ENCODE results near the gene CERCAM.
"Not testable (repeated sequence)": the region's sequence is repeated elsewhere in the genome, so short reads cannot be mapped to it uniquely, and the experiment has no call there.

Gene CERCAM

DNA sequence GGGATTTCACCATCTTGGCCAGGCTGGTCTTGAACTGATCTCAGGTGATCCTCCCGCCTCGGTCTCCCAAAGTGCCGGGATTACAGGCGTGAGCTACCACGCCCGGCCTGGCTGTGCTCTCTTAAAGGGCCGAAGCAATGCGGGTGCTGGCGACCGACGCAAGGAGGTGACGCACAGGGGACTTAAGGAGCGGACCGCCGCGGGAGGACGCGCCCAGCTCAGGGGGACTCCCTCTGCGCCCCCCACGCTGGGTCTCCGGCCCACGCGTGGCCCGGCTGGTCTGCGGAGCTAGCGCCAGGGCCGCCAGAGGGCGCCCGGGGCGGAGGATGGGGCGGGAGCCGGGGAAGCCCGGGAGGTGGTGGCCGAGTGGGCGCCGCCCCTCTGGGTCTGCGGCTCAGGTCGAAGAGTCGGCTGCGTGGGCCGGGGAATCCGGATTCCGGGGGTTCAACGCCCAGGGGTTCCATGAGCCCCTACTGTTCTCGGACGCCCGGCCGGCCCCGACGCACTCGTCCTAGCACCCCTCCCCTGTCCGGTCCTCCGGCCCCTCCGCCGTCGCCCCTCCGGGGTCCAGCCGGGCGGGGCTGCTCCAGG lies 502 bp upstream of the CERCAM start:
- H3K4me3 ChIP-seq (ENCODE audit: extremely low read depth, insufficient read depth, low read length, poor library complexity, severe bottlenecking): peak overlapping the region; percentile 83
- H3K4me1 ChIP-seq (ENCODE audit: control insufficient read depth, insufficient read depth, low read length, poor library complexity, severe bottlenecking): peaks cover 10% of the 10 kb centered on the region
- 2 to 3% methylated on average over 41 to 49 of the region's 59 CpGs for WGBS, 2 experiments (ENCODE audit: insufficient coverage in 2 of 2)
- H3K27ac ChIP-seq (ENCODE audit: low read depth, low read length, severe bottlenecking): no peak overlapping the region
- H3K36me3 ChIP-seq (ENCODE audit: control insufficient read depth, insufficient read depth, low read length): peaks cover 7% of the 10 kb centered on the region
- no peaks in the 10 kb centered on the region for H3K9me3 ChIP-seq (ENCODE audit: control insufficient read depth, low read length)

DNA sequence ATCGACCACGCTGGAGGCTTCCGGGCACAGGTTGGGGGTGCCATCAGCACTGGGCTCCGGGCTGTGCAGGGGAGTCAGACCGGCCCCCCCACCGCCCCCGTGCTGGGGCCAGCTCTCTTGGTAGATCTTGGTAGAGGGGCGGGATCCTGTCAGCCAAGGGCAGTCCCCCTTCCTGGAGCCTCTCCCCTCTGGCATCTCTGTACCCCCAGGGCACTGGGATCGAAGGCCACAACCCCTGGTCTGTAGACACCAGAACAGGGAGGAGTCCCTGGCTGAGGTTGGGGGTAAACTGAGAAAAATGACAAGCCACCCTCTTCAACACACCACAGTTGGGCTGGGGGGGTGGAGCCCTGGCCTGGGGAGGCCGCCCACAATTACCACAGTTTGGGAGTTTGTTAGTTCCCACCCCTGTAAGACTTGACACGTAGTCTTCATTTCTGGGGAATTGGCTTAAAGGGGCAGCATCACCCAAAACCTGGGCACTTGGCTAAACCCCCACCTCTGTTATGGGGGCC lies 882 bp downstream of the CERCAM start:
- H3K36me3 ChIP-seq (ENCODE audit: control insufficient read depth, insufficient read depth, low read length): peaks cover 7% of the 10 kb centered on the region
- H3K4me1 ChIP-seq (ENCODE audit: control insufficient read depth, insufficient read depth, low read length, poor library complexity, severe bottlenecking): peaks cover 10% of the 10 kb centered on the region
- WGBS, 2 experiments (ENCODE audit: insufficient coverage in 2 of 2): 28 to 60% methylated on average over 4 to 9 of the region's 11 CpGs
- H3K27ac ChIP-seq (ENCODE audit: low read depth, low read length, severe bottlenecking): no peak overlapping the region
- no peaks in the 10 kb centered on the region for H3K9me3 ChIP-seq (ENCODE audit: control insufficient read depth, low read length)
- peak overlapping the region; percentile 83 for H3K4me3 ChIP-seq (ENCODE audit: extremely low read depth, insufficient read depth, low read length, poor library complexity, severe bottlenecking)

DNA sequence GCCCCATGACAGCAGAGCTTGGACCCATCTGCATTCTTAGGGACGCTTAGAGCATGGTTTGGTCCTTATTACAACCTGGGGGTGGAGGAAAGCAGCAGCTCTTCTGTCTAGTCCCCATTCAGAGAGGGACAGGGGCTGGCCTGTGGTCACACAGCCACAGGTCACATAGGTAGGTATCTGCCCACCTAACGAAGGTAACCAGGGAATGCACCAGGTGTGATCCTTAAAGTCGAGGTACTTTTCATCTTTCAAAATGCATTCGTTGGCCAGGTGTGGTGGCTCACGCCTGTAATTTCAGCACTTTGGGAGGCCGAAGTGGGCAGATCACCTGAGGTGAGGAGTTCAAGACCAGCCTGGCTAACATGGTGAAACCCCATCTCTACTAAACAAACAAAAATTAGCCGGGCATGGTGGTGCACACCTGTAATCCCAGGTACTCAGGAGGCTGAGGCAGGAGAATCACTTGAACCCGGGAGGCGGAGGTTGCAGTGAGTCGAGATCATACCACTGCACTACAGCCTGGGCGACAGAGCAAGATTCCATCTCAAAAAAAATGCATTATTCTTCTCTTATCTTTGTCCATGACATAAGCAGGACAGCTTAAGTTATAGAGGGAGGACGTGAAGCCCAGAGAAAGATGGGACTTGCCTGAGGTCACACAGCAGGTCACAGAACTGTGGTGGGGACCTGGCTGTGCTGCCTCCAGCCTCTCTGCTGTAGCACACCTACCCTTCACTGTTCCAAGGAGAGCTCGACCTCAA lies 1.5 kb downstream of the CERCAM start:
- not testable (repeated sequence) for H3K9me3 ChIP-seq (ENCODE audit: control insufficient read depth, low read length); H3K4me3 ChIP-seq (ENCODE audit: extremely low read depth, insufficient read depth, low read length, poor library complexity, severe bottlenecking); H3K4me1 ChIP-seq (ENCODE audit: control insufficient read depth, insufficient read depth, low read length, poor library complexity, severe bottlenecking); H3K27ac ChIP-seq (ENCODE audit: low read depth, low read length, severe bottlenecking); H3K36me3 ChIP-seq (ENCODE audit: control insufficient read depth, insufficient read depth, low read length)
- 91 to 93% methylated on average over 12 to 13 of the region's 13 CpGs for WGBS, 2 experiments (ENCODE audit: insufficient coverage in 2 of 2)

DNA sequence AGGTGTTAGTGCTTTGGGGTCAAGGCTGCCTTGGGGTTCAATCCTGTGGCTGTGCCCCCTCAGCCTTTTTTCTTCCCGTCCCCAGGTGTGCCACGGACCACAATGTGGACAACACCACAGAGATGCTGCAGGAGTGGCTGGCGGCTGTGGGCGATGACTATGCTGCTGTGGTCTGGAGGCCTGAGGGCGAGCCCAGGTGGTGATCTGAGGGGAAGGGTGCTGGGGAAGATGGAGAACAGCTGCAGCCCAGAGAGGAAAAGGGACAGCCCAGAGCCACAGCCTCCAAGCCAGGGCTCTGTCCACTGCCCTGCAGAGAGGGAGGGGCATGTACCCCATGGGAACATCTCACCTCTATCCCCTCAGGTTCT lies 2.1 kb downstream of the CERCAM start:
- no peak overlapping the region for H3K4me3 ChIP-seq (ENCODE audit: extremely low read depth, insufficient read depth, low read length, poor library complexity, severe bottlenecking)
- WGBS, 2 experiments (ENCODE audit: insufficient coverage in 2 of 2): 89 to 100% methylated on average over 2 to 5 of the region's 5 CpGs
- peaks cover 7% of the 10 kb centered on the region for H3K36me3 ChIP-seq (ENCODE audit: control insufficient read depth, insufficient read depth, low read length)
- peaks cover 10% of the 10 kb centered on the region for H3K4me1 ChIP-seq (ENCODE audit: control insufficient read depth, insufficient read depth, low read length, poor library complexity, severe bottlenecking)
- H3K27ac ChIP-seq (ENCODE audit: low read depth, low read length, severe bottlenecking): no peak overlapping the region
- no peaks in the 10 kb centered on the region for H3K9me3 ChIP-seq (ENCODE audit: control insufficient read depth, low read length)

DNA sequence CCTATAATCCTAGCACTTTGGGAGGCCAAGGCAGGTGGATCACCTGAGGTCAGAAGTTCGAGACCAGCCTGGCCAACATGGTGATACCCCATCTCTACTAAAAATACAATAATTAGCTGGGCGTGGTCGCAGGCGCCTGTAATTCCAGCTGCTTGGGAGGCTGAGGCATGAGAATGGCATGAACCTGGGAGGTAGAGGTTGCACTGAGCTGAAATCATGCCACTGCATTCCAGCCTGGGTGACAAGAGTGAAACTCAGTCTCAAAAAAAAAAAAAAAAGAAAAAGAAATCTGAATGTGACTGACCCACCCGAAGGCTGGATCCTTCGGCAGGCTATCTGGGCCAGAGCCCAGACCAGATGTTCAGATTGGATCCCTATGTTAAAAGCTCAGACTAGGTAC lies 2.7 kb downstream of the CERCAM start:
- not testable (repeated sequence) for H3K9me3 ChIP-seq (ENCODE audit: control insufficient read depth, low read length); H3K27ac ChIP-seq (ENCODE audit: low read depth, low read length, severe bottlenecking); H3K4me3 ChIP-seq (ENCODE audit: extremely low read depth, insufficient read depth, low read length, poor library complexity, severe bottlenecking); H3K36me3 ChIP-seq (ENCODE audit: control insufficient read depth, insufficient read depth, low read length)
- WGBS, 2 experiments (ENCODE audit: insufficient coverage in 2 of 2): 80 to 93% methylated on average over 5 of the region's 6 CpGs
- H3K4me1 ChIP-seq (ENCODE audit: control insufficient read depth, insufficient read depth, low read length, poor library complexity, severe bottlenecking): peaks cover 13% of the 10 kb centered on the region

DNA sequence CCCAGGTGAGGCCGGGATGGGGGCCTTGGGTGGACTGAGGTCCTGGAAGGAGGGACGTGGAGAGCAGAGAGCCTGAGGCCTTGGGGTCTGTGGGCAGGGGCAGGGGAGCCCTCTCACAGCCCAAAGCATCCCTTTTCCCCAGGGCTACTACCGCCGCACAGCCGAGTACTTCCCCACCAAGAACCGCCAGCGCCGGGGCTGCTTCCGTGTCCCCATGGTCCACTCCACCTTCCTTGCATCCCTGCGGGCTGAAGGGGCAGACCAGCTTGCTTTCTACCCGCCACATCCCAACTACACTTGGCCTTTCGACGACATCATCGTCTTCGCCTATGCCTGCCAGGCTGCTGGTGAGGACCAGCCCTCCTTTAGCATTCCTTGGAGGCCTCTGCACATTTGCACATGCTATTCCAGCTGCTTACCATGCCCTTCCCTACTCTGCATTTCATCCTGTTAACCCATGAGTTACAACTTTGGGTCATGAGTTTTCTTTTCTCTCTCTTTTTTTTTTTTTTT lies 3.7 kb downstream of the CERCAM start:
- Histone ChIP-seq H3K4me1 (ENCODE audit: control insufficient read depth, insufficient read depth, low read length, poor library complexity, severe bottlenecking) (peaks cover 20% of the 10 kb centered on the region), H3K9me3 (ENCODE audit: control insufficient read depth, low read length) (no peaks in the 10 kb centered on the region), H3K27ac (ENCODE audit: low read depth, low read length, severe bottlenecking) (no peak overlapping the region), H3K36me3 (ENCODE audit: control insufficient read depth, insufficient read depth, low read length) (peaks cover 7% of the 10 kb centered on the region), H3K4me3 (ENCODE audit: extremely low read depth, insufficient read depth, low read length, poor library complexity, severe bottlenecking) (no peak overlapping the region)
- WGBS, 2 experiments (ENCODE audit: insufficient coverage in 2 of 2): 87 to 94% methylated on average over 13 of the region's 15 CpGs

DNA sequence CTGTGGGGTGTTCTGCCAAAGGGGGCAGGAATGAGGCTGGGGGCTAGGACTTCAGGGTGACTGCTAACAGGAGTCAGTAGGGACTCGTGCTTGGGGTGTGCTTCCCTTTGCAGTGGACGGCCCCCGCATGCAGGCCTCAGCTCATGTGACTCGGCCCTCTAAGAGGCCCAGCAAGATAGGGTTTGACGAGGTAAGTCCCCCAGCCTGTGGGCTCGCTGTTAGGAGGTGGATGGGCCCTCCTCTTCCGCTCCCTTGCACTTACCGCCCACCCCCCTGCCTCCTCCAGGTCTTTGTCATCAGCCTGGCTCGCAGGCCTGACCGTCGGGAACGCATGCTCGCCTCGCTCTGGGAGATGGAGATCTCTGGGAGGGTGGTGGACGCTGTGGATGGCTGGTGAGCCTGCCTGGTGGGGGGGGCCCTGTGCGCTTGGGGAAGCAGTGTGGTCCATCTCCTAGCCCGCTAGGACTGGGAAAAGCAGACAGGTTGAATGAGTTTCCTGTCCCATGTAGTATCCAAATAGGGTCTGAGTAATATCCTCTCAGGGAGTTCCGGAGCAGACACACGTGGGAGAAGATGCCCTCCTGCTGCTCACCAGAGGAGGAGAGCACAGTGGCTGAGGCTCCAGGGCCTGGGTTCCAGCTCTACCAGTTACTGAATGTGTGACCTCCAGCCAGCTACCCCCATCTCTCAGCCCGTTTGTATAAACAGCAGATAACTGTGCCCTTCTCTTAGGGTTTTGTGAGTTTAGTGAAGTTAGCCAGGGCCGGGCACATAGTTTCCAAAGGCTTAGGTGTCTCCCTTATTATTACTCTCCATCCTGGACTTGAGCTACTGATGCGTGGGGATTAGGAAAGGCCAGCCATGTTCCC lies 8.2 kb downstream of the CERCAM start:
- H3K27ac ChIP-seq (ENCODE audit: low read depth, low read length, severe bottlenecking): peak overlapping the region; percentile 67
- H3K4me3 ChIP-seq (ENCODE audit: extremely low read depth, insufficient read depth, low read length, poor library complexity, severe bottlenecking): no peak overlapping the region
- peaks cover 6% of the 10 kb centered on the region for H3K36me3 ChIP-seq (ENCODE audit: control insufficient read depth, insufficient read depth, low read length)
- peaks cover 11% of the 10 kb centered on the region for H3K4me1 ChIP-seq (ENCODE audit: control insufficient read depth, insufficient read depth, low read length, poor library complexity, severe bottlenecking)
- WGBS, 2 experiments (ENCODE audit: insufficient coverage in 2 of 2): 78 to 79% methylated on average over 13 of the region's 22 CpGs
- no peaks in the 10 kb centered on the region for H3K9me3 ChIP-seq (ENCODE audit: control insufficient read depth, low read length)

DNA sequence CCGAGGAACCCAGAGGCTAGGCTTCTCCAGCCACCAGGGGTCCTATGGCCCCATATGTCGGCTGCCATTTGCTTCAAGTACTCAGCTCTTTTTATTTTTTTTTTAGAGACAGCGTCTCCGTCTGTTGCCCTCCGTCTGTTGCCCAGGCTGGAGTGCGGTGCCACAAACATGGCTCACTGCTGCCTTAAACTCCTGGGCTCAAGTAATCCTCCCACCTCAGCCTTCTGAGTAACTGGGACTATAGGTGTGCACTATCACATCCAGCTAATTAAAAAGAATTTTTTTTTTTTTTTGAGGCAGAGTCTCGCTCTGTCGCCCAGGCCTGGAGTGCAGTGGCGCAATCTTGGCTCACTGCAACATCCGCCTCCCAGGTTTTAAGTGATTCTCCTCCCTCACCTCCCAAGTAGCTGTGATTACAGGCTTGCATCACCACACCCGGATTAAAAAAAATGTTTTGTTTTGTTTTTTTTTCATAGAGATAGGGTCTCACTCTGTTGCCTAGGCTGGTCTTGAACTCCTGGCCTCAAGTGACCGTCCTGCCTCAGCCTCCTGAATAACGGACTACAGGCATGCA lies 8.9 kb downstream of the CERCAM start:
- H3K27ac ChIP-seq (ENCODE audit: low read depth, low read length, severe bottlenecking): no peak overlapping the region
- 90 to 96% methylated on average over 10 to 11 of the region's 13 CpGs for WGBS, 2 experiments (ENCODE audit: insufficient coverage in 2 of 2)
- H3K4me1 ChIP-seq (ENCODE audit: control insufficient read depth, insufficient read depth, low read length, poor library complexity, severe bottlenecking): peaks cover 11% of the 10 kb centered on the region
- no peak overlapping the region for H3K4me3 ChIP-seq (ENCODE audit: extremely low read depth, insufficient read depth, low read length, poor library complexity, severe bottlenecking)
- no peaks in the 10 kb centered on the region for H3K9me3 ChIP-seq (ENCODE audit: control insufficient read depth, low read length)
- H3K36me3 ChIP-seq (ENCODE audit: control insufficient read depth, insufficient read depth, low read length): no peaks in the 10 kb centered on the region

DNA sequence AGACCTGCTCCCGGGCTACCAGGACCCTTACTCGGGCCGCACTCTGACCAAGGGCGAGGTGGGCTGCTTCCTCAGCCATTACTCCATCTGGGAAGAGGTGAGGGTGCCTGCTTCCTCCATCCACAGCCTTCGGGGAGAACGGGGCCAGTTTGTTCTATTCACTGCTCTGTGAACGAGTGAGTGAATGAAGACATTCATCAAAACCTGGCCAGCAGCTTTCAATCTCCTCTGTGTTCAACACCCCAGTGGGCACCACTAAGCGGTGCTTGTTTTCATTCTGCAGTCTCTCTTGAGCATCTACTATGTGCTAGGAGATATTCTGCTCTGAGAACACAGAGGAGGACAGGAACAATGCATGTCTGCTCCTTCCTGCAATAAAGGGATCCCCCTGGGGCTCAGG lies 10.6 kb downstream of the CERCAM start:
- 97 to 98% methylated on average over 5 to 8 of the region's 8 CpGs for WGBS, 2 experiments (ENCODE audit: insufficient coverage in 2 of 2)
- Histone ChIP-seq H3K9me3 (ENCODE audit: control insufficient read depth, low read length) (no peaks in the 10 kb centered on the region), H3K36me3 (ENCODE audit: control insufficient read depth, insufficient read depth, low read length) (no peaks in the 10 kb centered on the region), H3K27ac (ENCODE audit: low read depth, low read length, severe bottlenecking) (no peak overlapping the region), H3K4me1 (ENCODE audit: control insufficient read depth, insufficient read depth, low read length, poor library complexity, severe bottlenecking) (peaks cover 11% of the 10 kb centered on the region), H3K4me3 (ENCODE audit: extremely low read depth, insufficient read depth, low read length, poor library complexity, severe bottlenecking) (no peak overlapping the region)

DNA sequence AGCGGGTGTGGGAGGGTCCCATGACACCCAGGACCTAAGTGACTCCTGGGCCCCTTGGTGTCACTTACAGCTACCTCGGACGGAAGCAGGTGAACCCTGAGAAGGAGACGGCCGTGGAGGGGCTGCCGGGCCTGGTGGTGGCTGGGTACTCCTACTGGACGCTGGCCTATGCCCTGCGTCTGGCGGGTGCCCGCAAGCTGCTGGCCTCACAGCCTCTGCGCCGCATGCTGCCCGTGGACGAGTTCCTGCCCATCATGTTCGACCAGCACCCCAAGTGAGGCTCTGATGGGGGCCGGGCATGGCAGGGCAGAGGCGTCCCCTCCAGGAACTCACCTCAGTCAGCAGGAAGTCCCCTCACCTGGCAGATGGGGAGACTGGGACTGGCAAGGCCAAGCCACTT lies 13.7 kb downstream of the CERCAM start:
- Histone ChIP-seq H3K9me3 (ENCODE audit: control insufficient read depth, low read length) (no peaks in the 10 kb centered on the region), H3K4me1 (ENCODE audit: control insufficient read depth, insufficient read depth, low read length, poor library complexity, severe bottlenecking) (no peaks in the 10 kb centered on the region), H3K4me3 (ENCODE audit: extremely low read depth, insufficient read depth, low read length, poor library complexity, severe bottlenecking) (no peak overlapping the region), H3K27ac (ENCODE audit: low read depth, low read length, severe bottlenecking) (no peak overlapping the region), H3K36me3 (ENCODE audit: control insufficient read depth, insufficient read depth, low read length) (peaks cover 3% of the 10 kb centered on the region)
- 97 to 99% methylated on average over 15 to 16 of the region's 17 CpGs for WGBS, 2 experiments (ENCODE audit: insufficient coverage in 2 of 2)

Measured in mesodermal cell (in vitro differentiated cells).